ENCODE data around the gene HIVEP3.
A peak's percentile ranks its signal among the peaks of the same experiment; 100 is the strongest.

HIVEP3 gene

GRCh38 chr1:41508290-41508689 lies 410.4 kb downstream of the HIVEP3 start:
- no peak for DNase-seq (ENCODE audit: extremely low read depth, low read depth)
- TF ChIP-seq CTCF (IDR thresholded peaks at IDR 0.05; ENCODE audit: low read depth, low read length): no peak

- no peak for TF ChIP-seq CTCF (IDR thresholded peaks at IDR 0.05; ENCODE audit: low read depth, low read length)
- DNase-seq (ENCODE audit: extremely low read depth, low read depth): no peak
Observed at GRCh38 chr1:41507836-41508235, 410.9 kb downstream of the HIVEP3 start.

GRCh38 chr1:41507110-41507720 lies 411.5 kb downstream of the HIVEP3 start:
- no peak for TF ChIP-seq CTCF (IDR thresholded peaks at IDR 0.05; ENCODE audit: low read depth, low read length)
- no peak for DNase-seq (ENCODE audit: extremely low read depth, low read depth)

GRCh38 chr1:41504114-41505035 lies 414.3 kb downstream of the HIVEP3 start:
- peak; percentile 27 for DNase-seq (ENCODE audit: extremely low read depth, low read depth)
- TF ChIP-seq CTCF (IDR thresholded peaks at IDR 0.05; ENCODE audit: low read depth, low read length): no peak

- DNase-seq (ENCODE audit: extremely low read depth, low read depth): peak; percentile 38
- TF ChIP-seq CTCF (IDR thresholded peaks at IDR 0.05; ENCODE audit: low read depth, low read length): peak; percentile 15
Observed at GRCh38 chr1:41503538-41504113, 415.1 kb downstream of the HIVEP3 start.

GRCh38 chr1:41502912-41503311 lies 415.8 kb downstream of the HIVEP3 start:
- no peak for DNase-seq (ENCODE audit: extremely low read depth, low read depth)
- TF ChIP-seq CTCF (IDR thresholded peaks at IDR 0.05; ENCODE audit: low read depth, low read length): no peak

GRCh38 chr1:41501581-41501980 lies 417.1 kb downstream of the HIVEP3 start:
- DNase-seq (ENCODE audit: extremely low read depth, low read depth): no peak
- TF ChIP-seq CTCF (IDR thresholded peaks at IDR 0.05; ENCODE audit: low read depth, low read length): no peak

Data from AG09319 (cell line).